Adipocyte (in vitro differentiated cells): ENCODE measurements around the gene DKK3.
A peak's percentile ranks its signal among the peaks of the same experiment; 100 is the strongest.
"Not testable (repeated sequence)": the region's sequence is repeated elsewhere in the genome, so short reads cannot be mapped to it uniquely, and the experiment has no call there.

Source experiments
- DNase-seq: peaks from one replicate; pipeline ENCODE4 v3.0.0-alpha.2; 2015; ENCODE audit warnings: low read depth
- H3K27me3 ChIP-seq: replicated peaks from 2 replicates; pipeline ENCODE4 v1.7.0; 2013; ENCODE audit warnings: mild to moderate bottlenecking, low read length, moderate library complexity; ENCODE audit not compliant: control insufficient read depth, insufficient read depth
- H3K36me3 ChIP-seq: 2 replicates; pipeline ENCODE4 v1.7.0; 2013; ENCODE audit warnings: low read length, mild to moderate bottlenecking, moderate library complexity; ENCODE audit not compliant: control insufficient read depth, insufficient read depth, severe bottlenecking
- H3K4me1 ChIP-seq: 2 replicates; pipeline ENCODE4 v1.7.0; 2013; ENCODE audit warnings: mild to moderate bottlenecking, low read length, moderate library complexity; ENCODE audit not compliant: control insufficient read depth, insufficient read depth
- H3K4me3 ChIP-seq: 2 replicates; pipeline ENCODE4 v1.7.0; 2013; ENCODE audit warnings: mild to moderate bottlenecking, low read length, moderate library complexity
- H3K9ac ChIP-seq: 2 replicates; pipeline ENCODE4 v1.7.0; 2013; ENCODE audit warnings: mild to moderate bottlenecking, low read length, moderate library complexity
- H3K9me3 ChIP-seq: 2 replicates; pipeline ENCODE4 v1.7.0; 2013; ENCODE audit warnings: mild to moderate bottlenecking, low read length, moderate library complexity; ENCODE audit not compliant: control insufficient read depth

Gene DKK3

DNA sequence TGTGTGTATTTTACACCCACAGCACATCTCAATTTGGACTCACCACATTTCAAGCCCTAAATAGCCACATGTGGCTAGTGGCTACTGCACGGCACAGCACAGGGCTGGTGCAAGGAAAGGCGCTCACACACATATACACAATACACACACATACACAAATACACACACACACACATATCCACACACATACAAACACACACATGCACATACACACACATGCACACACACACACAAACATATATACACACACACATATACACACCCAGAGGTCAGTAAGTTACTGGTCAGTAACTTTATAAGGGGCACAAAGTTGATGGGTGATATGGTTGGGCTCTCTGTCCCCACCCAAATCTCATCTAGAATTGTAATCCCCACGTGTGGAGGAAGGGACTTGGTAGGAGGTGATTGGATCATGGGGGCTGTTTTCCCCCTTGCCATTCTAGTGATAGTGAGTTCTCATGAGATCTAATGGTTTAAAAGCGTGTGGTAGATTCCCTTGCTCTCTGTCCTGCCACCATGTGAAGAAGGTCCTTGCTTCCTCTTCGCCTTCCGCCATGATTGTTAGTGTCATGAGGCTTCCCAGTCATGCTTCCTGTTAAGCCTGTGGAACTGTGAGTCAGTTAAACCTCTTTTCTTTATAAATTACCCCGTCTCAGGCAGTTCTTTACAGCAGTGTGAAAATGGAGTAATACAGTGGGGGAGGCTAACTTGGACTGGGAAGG lies 37.6 kb upstream of the DKK3 start:
- Histone ChIP-seq H3K4me3 (no peak overlapping the region), H3K9ac (no peak overlapping the region), H3K4me1 (peaks cover 59% of the 10 kb centered on the region), H3K36me3 (no peaks in the 10 kb centered on the region), H3K27me3 (no peaks in the 10 kb centered on the region), H3K9me3 (no peaks in the 10 kb centered on the region)
- DNase-seq = no peak

DNA sequence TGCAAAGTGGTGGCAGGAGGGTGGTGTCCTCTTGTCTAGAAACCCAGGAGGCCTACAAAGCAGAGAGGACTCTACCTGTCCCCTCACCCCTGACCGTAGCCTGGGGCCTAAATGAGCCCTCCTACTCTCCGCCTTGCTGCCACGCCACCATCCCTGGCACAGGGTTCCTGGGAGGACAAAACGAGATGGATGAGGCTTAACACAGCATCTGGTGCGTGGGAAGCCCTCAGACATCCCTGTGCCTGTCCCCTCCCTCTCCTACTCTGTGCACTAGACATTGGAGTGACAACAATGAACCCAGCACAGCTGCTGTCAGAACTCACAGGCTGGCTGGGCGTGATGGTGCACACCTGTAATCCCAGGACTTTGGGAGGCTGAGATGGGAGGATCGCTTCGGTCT lies 36.4 kb upstream of the DKK3 start:
- Histone ChIP-seq H3K9ac (peak overlapping the region; percentile 35), H3K4me3 (no peak overlapping the region), H3K4me1 (peaks cover 50% of the 10 kb centered on the region), H3K27me3 (no peaks in the 10 kb centered on the region), H3K36me3 (no peaks in the 10 kb centered on the region), H3K9me3 (no peaks in the 10 kb centered on the region)
- no peak for DNase-seq

- Histone ChIP-seq H3K9ac (peak overlapping the region; percentile 35), H3K36me3 (no peaks in the 10 kb centered on the region), H3K4me3 (peak overlapping the region; percentile 66), H3K27me3 (no peaks in the 10 kb centered on the region), H3K4me1 (peaks cover 45% of the 10 kb centered on the region), H3K9me3 (no peaks in the 10 kb centered on the region)
- DNase-seq = peak; percentile 87
These were observed 35.7 kb upstream of the DKK3 start for GRCh38 chr11:12043959-12044791.

DNA sequence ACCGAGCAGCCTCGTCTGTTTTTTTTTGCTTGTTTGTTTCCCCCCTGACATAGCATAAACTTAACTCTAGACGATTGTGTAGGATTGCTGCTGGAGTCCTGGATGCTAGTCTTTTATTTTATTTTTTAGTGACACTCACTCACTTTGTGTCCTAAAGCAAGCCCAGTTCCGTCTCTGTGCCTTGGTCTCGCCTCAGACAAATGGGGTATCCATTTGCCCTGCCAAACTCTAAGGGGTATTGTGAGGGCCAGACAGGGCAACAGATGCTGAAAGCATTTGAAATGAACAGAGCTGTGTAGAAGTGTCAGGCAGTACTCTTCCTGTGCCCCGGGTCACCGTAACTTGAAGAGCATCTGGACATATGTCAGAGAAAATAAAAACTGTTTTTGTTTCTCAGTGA lies 34.8 kb upstream of the DKK3 start:
- Histone ChIP-seq H3K4me3 (peak overlapping the region; percentile 66), H3K9ac (peak overlapping the region; percentile 35), H3K36me3 (no peaks in the 10 kb centered on the region), H3K27me3 (no peaks in the 10 kb centered on the region), H3K9me3 (no peaks in the 10 kb centered on the region), H3K4me1 (peaks cover 36% of the 10 kb centered on the region)
- no peak for DNase-seq

DNA sequence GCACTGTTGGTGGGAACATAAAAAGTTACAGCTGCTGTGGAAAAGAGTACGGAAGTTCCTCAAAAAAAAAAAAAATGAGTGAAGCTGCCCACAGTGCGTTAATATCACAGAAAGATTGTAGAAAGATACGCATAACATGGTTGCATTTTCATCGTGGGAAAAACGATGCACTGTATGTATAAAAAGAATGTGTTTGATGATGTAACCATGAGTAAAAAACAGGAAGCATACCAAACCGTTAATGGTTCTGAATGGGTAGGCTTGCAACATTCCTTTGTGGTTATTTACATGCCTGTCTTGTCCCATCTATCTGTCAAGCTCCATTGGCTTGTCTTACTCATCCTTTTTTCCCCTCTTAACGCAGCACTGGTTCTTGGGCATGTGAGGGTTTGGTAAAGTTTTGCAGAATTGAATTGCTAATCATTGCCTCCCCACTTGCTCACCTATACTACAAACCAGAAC lies 33.8 kb upstream of the DKK3 start:
- H3K4me1 ChIP-seq = peaks cover 30% of the 10 kb centered on the region
- no peaks in the 10 kb centered on the region for H3K9me3 ChIP-seq
- no peaks in the 10 kb centered on the region for H3K27me3 ChIP-seq
- DNase-seq = peak; percentile 77
- H3K4me3 ChIP-seq = no peak overlapping the region
- H3K9ac ChIP-seq = no peak overlapping the region
- H3K36me3 ChIP-seq = no peaks in the 10 kb centered on the region

- peaks cover 28% of the 10 kb centered on the region for H3K4me1 ChIP-seq
- not testable (repeated sequence) for H3K9ac ChIP-seq, H3K27me3 ChIP-seq, H3K4me3 ChIP-seq, H3K36me3 ChIP-seq, DNase-seq, H3K9me3 ChIP-seq
These were observed 32.3 kb upstream of the DKK3 start for GRCh38 chr11:12040719-12041118.

- H3K4me1 ChIP-seq = peaks cover 24% of the 10 kb centered on the region
- H3K36me3 ChIP-seq = no peaks in the 10 kb centered on the region
- DNase-seq = no peak
- no peak overlapping the region for H3K9ac ChIP-seq
- no peak overlapping the region for H3K4me3 ChIP-seq
- H3K9me3 ChIP-seq = no peaks in the 10 kb centered on the region
- H3K27me3 ChIP-seq = no peaks in the 10 kb centered on the region
These were observed 24.5 kb upstream of the DKK3 start for GRCh38 chr11:12032968-12033367.

DNA sequence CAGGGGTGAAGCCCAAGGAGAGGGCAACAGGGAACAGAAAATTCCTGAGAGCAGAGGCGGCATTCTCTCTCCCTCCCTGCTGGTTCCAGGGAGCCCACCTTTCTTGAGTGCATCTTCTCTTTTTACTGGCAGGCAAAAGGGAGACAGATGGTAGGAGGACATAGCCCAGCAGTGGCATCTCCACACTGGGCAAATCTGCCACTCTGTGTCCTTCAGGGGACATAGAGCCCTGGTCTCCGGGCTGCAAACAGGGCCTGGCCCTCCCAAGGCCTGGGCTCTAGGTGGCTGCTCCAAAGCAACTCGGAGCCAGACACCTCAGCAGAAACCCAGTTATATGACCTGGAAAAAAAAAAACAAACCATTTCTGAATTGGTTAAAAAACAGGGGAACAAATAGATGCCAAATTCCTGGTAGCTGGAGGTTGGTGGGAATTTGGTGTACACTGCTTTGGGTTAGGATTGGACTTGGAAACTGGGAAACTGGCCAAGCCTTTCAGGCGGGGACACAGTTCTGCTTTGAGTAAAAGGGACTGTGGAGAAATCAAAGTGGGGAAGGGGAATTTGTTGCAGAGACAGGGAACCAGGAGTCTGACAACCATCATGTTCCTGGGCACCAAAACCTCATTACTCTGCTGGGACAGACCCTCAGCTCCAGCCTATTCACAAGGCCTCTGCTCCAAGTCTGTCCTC lies 23.6 kb upstream of the DKK3 start:
- no peak overlapping the region for H3K4me3 ChIP-seq
- H3K9me3 ChIP-seq = no peaks in the 10 kb centered on the region
- no peaks in the 10 kb centered on the region for H3K27me3 ChIP-seq
- H3K9ac ChIP-seq = no peak overlapping the region
- no peak for DNase-seq
- H3K4me1 ChIP-seq = peaks cover 24% of the 10 kb centered on the region
- H3K36me3 ChIP-seq = no peaks in the 10 kb centered on the region

DNA sequence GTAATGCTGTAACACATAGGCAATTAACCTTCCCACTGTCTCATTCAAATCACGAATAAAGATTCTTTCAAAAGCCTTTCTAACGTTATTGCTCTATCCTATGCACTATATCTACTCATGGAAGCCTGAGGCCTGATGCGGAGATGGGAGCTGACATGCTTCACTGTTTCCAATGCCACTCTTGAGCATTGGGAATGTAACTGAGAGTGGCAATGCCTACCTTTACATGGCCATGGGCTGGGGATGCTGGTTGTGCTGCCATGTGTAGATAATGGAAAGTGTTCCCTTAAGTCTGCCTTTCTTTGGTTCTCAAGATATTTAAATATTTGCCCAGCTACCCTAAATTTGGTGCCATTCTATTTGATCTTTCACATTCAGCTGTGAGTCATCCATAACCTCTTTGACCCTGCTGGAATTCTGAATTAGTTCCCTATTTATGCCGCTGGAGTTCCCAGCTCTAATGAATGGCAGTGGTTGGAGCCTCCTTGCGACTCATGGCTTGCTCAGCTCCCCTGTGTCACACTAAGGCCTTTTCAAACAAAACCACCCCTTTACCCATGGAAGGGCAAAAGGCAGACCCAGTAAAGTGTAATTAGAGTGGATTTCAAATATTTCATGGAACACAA lies 21.4 kb upstream of the DKK3 start:
- Histone ChIP-seq H3K27me3 (no peaks in the 10 kb centered on the region), H3K36me3 (no peaks in the 10 kb centered on the region), H3K9ac (no peak overlapping the region), H3K4me3 (no peak overlapping the region), H3K4me1 (peaks cover 24% of the 10 kb centered on the region), H3K9me3 (no peaks in the 10 kb centered on the region)
- DNase-seq = no peak

- Histone ChIP-seq H3K36me3 (no peaks in the 10 kb centered on the region), H3K9ac (no peak overlapping the region), H3K9me3 (no peaks in the 10 kb centered on the region), H3K4me3 (no peak overlapping the region), H3K27me3 (no peaks in the 10 kb centered on the region), H3K4me1 (peaks cover 24% of the 10 kb centered on the region)
- no peak for DNase-seq
These were observed 20.7 kb upstream of the DKK3 start for GRCh38 chr11:12029119-12029518.

DNA sequence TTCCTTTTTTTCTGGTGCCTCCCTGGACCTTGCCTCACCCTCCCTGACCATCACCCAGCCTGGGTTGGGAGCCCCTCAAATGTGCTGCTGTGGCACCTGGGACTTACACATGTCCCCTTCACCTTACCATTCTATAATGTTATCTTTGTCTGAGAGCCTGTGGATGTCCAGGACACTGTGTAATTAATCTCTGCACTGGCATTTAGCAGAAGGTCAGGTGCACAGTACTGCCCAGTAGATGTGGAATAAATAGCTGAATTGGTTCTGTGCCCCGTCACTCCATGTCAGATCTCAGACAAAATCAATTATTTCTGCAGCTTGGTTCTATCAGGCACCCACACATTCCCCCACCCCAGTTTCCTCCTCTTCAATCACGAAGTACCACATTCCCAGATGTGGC lies 19.9 kb upstream of the DKK3 start:
- H3K9me3 ChIP-seq = no peaks in the 10 kb centered on the region
- peaks cover 22% of the 10 kb centered on the region for H3K4me1 ChIP-seq
- no peak overlapping the region for H3K4me3 ChIP-seq
- H3K36me3 ChIP-seq = no peaks in the 10 kb centered on the region
- no peak overlapping the region for H3K9ac ChIP-seq
- DNase-seq = no peak
- H3K27me3 ChIP-seq = no peaks in the 10 kb centered on the region
